Uterus (tissue), 2 donors: ENCODE measurements around the gene CALHM6.

Source experiments
- CTCF ChIP-seq, 4 experiments: fragments of 200-600 bp in 2 of 4; fragments of 450-650 bp in 2 of 4; sonication (generic) in 2 of 4; IDR thresholded peaks; one replicate each; pipeline ENCODE4 v1.5.1; 2016 to 2019; ENCODE audit warnings: antibody characterized with exemption in 4 of 4, mild to moderate bottlenecking in 2 of 4, moderate library complexity in 1 of 4
- POLR2A ChIP-seq, 2 donors: fragments of 450-650 bp; IDR thresholded peaks; one replicate each; pipeline ENCODE4 v1.6.1; 2016; ENCODE audit warnings: antibody characterized with exemption in 2 of 2, mild to moderate bottlenecking in 1 of 2, moderate library complexity in 1 of 2

GRCh38 chr6:116438590-116439448 lies 22.4 kb upstream of the CALHM6 start:
- TF ChIP-seq CTCF (IDR thresholded peaks at IDR 0.05): no peak
- TF ChIP-seq POLR2A (IDR thresholded peaks at IDR 0.05): no peak
